ENCODE results near the gene DLX1.
A peak's percentile ranks its signal among the peaks of the same experiment; 100 is the strongest.

The DLX1 gene

DNA sequence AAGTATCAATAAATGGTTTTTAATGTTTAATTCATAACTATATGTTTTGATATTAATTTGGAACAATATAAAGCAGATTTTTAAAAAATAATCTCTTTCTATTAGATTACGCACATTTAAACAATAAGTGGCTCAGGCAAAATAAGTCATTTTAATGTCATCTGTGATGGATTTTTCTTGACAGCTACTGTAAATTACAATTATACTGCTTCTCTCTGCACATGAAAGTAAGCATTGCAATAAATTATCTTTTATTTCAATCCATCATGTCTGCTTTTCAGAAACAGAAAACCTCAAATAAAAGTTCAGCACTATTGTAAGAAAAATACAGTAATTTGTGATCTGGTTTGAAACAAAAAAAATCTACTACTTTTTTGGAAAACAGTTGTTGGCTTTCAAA lies 11.1 kb upstream of the DLX1 start:
- Mint-ChIP-seq H3K4me1 (no peaks in the 10 kb centered on the region), H3K4me3 (no peak overlapping the region), H3K9me3 (no peaks in the 10 kb centered on the region), H3K27me3 (peaks cover 40% of the 10 kb centered on the region), H3K36me3 (peaks cover 4% of the 10 kb centered on the region), H3K27ac (no peak overlapping the region)
- CTCF ChIA-PET = no interaction called here
- DNase-seq = no peak

DNA sequence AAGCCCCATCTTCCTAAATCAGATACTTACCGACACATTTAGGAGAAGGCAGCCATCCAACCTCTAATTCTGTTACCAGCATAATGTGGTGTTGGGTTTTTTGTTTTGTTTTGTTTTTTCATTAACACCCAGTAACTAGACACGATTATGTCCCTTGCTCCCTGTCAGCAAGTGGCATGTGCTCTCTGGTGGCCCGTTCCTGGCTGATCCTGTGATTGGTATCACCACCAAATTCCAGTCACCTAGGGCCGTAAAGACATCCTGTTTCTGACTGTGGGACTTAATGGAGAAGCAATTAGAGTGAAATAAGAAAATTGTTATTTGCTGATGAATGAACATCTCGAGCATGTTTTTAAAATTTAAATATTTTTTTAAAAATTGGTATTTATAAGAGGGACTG lies 5.9 kb upstream of the DLX1 start:
- no peaks in the 10 kb centered on the region for H3K9me3 Mint-ChIP-seq
- H3K27ac Mint-ChIP-seq = peak overlapping the region; percentile 75
- peaks cover 31% of the 10 kb centered on the region for H3K4me1 Mint-ChIP-seq
- peaks cover 87% of the 10 kb centered on the region for H3K27me3 Mint-ChIP-seq
- no peak for DNase-seq
- H3K4me3 Mint-ChIP-seq = no peak overlapping the region
- peaks cover 12% of the 10 kb centered on the region for H3K36me3 Mint-ChIP-seq
- CTCF ChIA-PET = no interaction called here

DNA sequence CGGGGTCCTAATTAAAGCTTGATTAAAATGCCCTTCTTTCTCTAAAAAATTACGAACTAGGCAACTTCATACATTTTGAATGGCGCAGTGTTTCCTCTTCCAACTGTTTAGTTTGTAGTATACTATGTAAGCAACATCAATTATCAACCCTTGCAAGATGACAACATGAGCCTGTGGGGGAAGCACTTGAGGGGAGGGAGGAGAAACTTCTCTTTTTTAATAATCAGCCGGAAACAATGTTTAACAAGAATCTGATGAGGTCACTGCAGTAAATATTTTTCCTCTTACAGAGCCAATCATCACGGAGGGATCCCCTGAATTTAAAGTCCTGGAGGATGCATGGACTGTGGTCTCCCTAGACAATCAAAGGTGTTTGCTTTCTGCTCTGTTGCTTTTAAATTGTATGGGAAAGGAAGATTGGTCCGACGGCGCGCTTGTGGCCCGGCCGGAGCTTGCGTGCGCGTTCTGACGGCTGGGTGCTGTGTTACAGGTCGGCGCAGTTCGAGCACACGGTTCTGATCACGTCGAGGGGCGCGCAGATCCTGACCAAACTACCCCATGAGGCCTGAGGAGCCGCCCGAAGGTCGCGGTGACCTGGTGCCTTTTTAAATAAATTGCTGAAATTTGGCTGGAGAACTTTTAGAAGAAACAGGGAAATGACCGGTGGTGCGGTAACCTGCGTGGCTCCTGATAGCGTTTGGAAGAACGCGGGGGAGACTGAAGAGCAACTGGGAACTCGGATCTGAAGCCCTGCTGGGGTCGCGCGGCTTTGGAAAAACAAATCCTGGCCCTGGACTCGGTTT lies 5.3 kb upstream of the DLX1 start:
- H3K27me3 Mint-ChIP-seq = peaks cover 92% of the 10 kb centered on the region
- H3K4me3 Mint-ChIP-seq = peak overlapping the region; percentile 4
- H3K9me3 Mint-ChIP-seq = no peaks in the 10 kb centered on the region
- H3K27ac Mint-ChIP-seq = peak overlapping the region; percentile 43
- peaks cover 36% of the 10 kb centered on the region for H3K4me1 Mint-ChIP-seq
- H3K36me3 Mint-ChIP-seq = peaks cover 12% of the 10 kb centered on the region
- DNase-seq = no peak
- CTCF ChIA-PET = interaction anchor here (0.7 kb wide), 1 partner anchor 24 kb away, joined by 3 read pairs; no protein-coding TSS in a partner anchor

DNA sequence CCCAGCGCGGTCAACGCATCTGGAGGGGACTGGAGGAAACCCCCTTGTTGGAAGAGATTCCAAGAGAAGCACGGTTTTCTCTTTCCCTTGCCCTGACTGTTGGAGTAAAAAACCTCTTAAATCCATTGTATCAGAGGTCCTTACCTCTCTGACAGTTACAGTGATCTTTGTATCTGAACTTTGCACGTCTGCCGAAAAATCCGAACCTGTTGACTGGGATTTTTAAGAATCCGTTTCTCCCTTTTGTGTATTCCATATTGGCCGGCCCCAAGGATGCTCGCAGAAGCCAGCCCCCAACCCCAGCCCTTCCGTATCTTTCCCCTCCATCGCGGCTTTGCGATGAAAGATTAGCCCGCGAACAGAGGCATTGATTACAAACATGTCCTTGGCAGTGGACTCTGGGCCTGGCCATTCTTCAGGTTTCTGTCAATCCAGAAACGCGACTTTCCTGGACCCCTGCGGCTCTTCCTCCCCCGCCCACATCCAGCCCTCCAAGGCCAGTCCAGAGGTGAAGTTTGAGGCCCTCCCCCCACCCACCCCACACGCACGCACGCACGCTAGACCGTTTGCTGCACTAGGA lies 4.6 kb upstream of the DLX1 start:
- Mint-ChIP-seq H3K27ac (peak overlapping the region; percentile 85), H3K4me1 (peaks cover 42% of the 10 kb centered on the region), H3K27me3 (peaks cover 92% of the 10 kb centered on the region), H3K9me3 (no peaks in the 10 kb centered on the region), H3K36me3 (peaks cover 13% of the 10 kb centered on the region), H3K4me3 (no peak overlapping the region)
- DNase-seq = no peak
- CTCF ChIA-PET = interaction anchor here (0.7 to 3.3 kb wide), 6 partner anchors 18 to 377 kb away, joined by 3 to 13 read pairs (median 4); partner anchors contain the start of gene DLX2

DNA sequence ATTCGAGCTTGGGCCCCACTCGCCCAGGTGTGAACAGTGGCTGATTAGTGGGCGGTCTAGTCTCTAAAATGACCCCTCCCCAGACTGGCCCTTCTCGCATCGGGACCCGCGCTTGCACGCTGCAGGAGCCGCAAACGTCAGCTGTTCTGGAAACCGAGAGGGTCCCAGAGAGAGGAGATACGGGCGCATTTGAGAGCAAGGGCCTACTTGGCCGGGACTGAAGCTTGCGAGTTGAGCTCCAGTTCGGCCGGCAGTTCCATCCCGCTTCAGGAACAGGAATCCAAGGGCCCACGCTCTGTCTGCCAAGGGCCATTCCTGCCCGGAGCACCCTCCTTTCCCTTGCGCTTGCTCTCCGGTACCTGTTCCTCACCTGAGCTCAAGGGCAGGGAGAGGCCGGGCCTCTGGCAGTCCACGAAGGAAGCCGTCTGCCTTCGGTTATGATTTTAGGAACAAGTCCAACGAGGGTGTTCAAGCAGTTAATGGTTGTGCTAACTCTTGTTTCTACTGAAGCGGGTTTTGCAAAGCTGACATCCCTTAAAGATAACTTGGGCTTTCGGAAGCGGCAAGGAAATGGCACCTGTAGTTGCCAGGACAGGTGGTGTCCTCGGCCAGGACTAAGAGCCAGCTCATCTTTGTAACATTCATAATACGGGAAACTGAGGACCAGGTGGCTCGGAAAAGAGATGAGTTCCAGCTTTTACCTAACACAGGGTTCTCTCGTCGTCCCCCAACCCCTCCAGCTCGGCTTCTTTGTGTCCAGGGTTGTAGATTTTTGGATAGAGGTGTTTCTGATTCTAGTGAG lies 3.9 kb upstream of the DLX1 start:
- no peak for DNase-seq
- CTCF ChIA-PET = interaction anchor here (0.9 to 3.3 kb wide), 5 partner anchors 18 to 377 kb away, joined by 4 to 13 read pairs (median 5); partner anchors contain the start of gene DLX2
- H3K9me3 Mint-ChIP-seq = no peaks in the 10 kb centered on the region
- peaks cover 13% of the 10 kb centered on the region for H3K36me3 Mint-ChIP-seq
- peaks cover 47% of the 10 kb centered on the region for H3K4me1 Mint-ChIP-seq
- peaks cover 92% of the 10 kb centered on the region for H3K27me3 Mint-ChIP-seq
- H3K4me3 Mint-ChIP-seq = peak overlapping the region; percentile 26
- H3K27ac Mint-ChIP-seq = peak overlapping the region; percentile 62

DNA sequence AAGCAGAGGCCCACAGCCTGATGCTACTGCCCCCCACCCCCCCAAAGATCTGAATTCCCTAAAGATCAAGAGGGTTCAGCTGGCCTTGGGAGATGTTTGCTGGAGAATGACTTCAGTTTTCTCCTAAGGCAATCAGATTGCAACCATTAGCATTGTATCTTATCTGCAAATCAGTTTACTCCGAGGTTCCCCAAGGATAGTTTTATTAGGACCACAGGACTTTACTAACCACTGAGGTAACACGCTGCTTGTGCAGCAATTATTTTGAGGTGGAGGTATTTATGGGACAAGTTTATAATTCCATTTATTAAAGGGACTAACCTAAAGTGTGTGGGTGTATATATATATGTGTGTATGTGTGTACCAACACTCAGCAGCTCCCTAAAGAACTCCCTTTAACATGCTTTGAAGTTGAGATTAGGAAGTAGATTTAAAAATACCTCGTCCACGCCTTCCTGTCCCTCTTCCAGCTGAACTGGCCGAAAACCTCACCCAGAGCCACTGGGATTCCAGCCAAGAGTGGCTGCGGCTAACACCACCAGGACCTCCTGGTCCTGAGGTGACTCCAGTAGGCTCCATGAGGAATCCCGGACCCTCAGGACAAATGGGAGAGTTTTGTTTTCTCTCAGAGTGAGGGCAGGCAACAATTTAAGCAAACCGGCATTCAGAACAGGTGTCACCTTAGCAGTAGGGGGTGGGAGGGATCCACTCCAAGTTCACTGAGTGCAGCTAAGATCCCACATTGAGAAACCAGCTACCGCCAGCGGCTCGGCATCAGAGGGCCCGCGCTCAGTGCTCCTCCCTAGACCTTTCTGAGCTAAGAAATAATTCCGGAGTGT lies 3.0 kb upstream of the DLX1 start:
- peak overlapping the region; percentile 68 for H3K4me3 Mint-ChIP-seq
- peak; percentile 25 for DNase-seq

DNA sequence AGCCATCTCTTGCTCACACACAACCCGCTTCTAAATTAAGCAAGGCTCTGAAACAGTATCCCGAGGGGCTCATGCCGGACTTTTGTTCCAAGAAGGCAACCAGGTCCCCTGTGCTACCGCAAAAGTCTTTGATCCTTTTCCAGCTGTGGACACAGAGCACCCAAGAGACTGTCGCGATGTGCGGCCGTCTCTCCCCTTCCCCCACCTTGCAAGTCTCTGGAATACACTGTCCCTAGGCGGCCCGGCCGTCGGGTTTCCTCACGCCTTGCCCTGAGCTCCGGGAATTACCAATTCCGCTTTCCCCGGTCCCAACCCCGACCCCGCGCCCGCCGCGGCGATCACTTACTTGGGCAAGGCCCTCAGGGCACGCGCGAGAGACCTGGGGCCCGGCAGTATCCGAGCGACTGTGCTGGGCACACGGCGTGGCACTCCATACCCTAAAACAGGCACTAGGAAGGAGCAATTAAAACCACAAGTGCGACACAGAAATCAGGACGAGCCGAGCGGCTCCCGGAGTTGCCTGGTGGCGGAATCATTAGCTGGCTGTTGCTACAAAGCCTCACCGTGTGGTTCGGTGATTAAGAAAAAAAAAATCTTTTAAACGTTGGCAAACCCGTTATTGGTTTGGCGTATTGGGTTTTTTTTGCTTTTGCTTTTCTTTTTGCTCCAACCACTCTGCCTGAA lies 2.2 kb upstream of the DLX1 start:
- H3K27ac Mint-ChIP-seq = peak overlapping the region; percentile 81
- CTCF ChIA-PET = interaction anchor here (0.8 to 3.3 kb wide), 4 partner anchors 8 to 23 kb away, joined by 3 to 13 read pairs (median 6); partner anchors contain the start of gene DLX2

More for the DNA sequence above, 3.0 kb upstream of the DLX1 start:
- Mint-ChIP-seq H3K9me3 (no peaks in the 10 kb centered on the region), H3K27ac (peak overlapping the region; percentile 62), H3K27me3 (peaks cover 97% of the 10 kb centered on the region), H3K4me1 (peaks cover 56% of the 10 kb centered on the region), H3K36me3 (peaks cover 13% of the 10 kb centered on the region)
- CTCF ChIA-PET = interaction anchor here (0.8 to 3.3 kb wide), 5 partner anchors 9 to 24 kb away, joined by 3 to 13 read pairs (median 5); partner anchors contain the start of gene DLX2

DNA sequence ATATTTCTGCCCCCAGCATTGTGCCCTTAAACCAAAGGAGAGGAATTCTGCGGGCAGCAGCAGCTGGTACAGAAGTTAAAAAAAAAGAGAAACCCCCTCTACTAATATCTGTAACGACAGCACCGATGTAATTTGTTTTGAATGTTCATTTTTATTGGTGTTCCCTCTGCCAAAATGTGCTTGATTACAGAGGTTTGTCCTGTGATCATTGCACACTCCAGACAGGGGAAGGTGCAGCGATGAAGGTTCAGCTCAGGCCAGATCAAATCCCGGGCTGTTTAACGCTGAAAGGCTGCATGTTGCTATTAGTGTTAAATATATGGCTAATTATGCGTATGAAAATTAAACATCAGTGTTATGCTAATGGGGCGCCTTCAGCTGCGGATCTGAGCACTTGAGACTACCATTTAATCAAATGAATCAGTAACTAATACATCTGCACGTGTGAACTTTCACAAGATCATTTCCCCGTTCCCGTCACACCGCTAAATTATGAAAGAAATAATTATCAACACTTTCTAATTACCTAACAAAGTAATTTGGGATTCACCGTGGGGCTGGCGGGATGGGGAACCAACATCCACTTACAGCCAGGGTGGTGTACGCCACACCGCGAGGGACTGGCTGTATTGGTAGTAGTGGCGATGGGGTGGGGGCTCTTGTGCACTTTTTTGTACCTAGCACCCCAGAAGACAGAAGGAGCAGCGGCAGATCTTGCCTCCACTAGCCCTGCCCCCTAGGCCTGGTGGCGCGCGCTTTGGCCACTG lies 1.5 kb upstream of the DLX1 start:
- H3K4me1 Mint-ChIP-seq = peaks cover 70% of the 10 kb centered on the region
- peak overlapping the region; percentile 81 for H3K27ac Mint-ChIP-seq
- peak; percentile 22 for DNase-seq
- peaks cover 19% of the 10 kb centered on the region for H3K36me3 Mint-ChIP-seq
- H3K27me3 Mint-ChIP-seq = peaks cover 100% of the 10 kb centered on the region
- peak overlapping the region; percentile 68 for H3K4me3 Mint-ChIP-seq
- CTCF ChIA-PET = interaction anchor here (1.0 to 3.3 kb wide), 3 partner anchors 19 to 23 kb away, joined by 3 to 13 read pairs (median 8); partner anchors contain the start of gene DLX2
- no peaks in the 10 kb centered on the region for H3K9me3 Mint-ChIP-seq

More for the DNA sequence above, 2.2 kb upstream of the DLX1 start:
- no peaks in the 10 kb centered on the region for H3K9me3 Mint-ChIP-seq
- DNase-seq = peak; percentile 21
- H3K4me1 Mint-ChIP-seq = peaks cover 63% of the 10 kb centered on the region
- peaks cover 13% of the 10 kb centered on the region for H3K36me3 Mint-ChIP-seq
- H3K27me3 Mint-ChIP-seq = peaks cover 100% of the 10 kb centered on the region
- peak overlapping the region; percentile 68 for H3K4me3 Mint-ChIP-seq

DNA sequence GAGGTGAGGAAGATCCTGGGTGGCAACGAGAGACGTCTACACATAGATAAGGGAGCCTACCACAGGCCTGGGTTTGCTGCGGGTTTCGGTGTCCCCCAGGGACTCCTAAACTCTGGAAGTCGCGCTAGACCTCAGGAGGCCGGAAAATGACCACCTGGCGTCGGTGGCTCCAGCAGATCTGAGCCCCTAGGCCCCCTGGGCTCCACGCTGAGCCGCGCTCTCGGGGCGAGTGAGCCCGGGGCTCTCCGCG lies 987 bp upstream of the DLX1 start:
- H3K36me3 Mint-ChIP-seq = peaks cover 19% of the 10 kb centered on the region
- no peaks in the 10 kb centered on the region for H3K9me3 Mint-ChIP-seq
- peak overlapping the region; percentile 45 for H3K27ac Mint-ChIP-seq
- CTCF ChIA-PET = interaction anchor here (0.8 to 3.3 kb wide), 4 partner anchors 17 to 22 kb away, joined by 3 to 13 read pairs (median 6); partner anchors contain the start of gene DLX2
- peaks cover 70% of the 10 kb centered on the region for H3K4me1 Mint-ChIP-seq
- H3K27me3 Mint-ChIP-seq = peaks cover 100% of the 10 kb centered on the region
- DNase-seq = no peak
- peak overlapping the region; percentile 68 for H3K4me3 Mint-ChIP-seq

DNA sequence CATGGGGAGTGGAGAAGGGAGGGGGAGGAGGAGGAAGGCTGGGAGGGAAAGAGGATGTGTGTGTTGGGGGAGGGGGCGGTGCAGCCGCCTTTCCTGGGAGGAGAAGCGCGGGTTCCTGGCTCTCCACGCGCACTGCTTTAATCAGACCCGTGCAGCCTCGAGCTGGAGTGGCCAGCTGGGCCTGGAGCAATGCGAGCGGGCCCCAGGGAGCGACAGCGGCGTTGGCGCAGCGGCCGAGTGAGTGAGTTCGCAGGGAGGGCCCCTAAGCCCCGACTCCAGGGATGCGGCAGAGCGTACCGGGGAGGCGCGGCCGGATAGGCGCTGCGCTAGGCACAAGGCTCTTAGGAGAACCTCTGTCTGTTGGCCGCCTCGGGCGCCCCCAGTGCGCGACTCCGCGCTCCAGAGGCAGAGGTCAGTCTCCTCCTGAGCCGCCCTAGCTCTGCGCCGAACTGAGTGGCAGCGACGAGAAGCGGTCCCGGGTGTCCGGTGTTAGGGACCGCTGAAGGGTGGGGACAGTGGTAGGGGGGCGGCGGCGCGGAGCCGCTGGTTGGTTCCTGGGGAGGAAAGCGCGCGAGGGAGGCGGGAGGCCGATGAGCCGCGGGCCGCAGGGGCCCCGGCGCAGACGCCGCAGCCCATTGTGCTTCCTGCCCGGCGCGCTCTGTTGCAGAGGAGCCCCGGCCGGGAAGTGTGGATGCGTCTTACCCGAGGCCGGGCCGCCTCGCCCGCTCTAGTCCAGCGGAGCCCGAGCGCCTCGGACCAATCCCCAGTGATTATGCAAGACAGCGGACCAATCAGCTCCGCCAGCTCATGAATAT lies 455 bp upstream of the DLX1 start:
- Mint-ChIP-seq H3K4me3 (peak overlapping the region; percentile 68), H3K27ac (peak overlapping the region; percentile 77), H3K27me3 (peaks cover 100% of the 10 kb centered on the region), H3K9me3 (no peaks in the 10 kb centered on the region), H3K4me1 (peaks cover 70% of the 10 kb centered on the region), H3K36me3 (peaks cover 17% of the 10 kb centered on the region)
- CTCF ChIA-PET = interaction anchor here (0.8 to 1.4 kb wide), 4 partner anchors 11 to 83 kb away, joined by 3 to 6 read pairs (median 4); partner anchors contain the start of gene DLX2
- DNase-seq = peak; percentile 67

DNA sequence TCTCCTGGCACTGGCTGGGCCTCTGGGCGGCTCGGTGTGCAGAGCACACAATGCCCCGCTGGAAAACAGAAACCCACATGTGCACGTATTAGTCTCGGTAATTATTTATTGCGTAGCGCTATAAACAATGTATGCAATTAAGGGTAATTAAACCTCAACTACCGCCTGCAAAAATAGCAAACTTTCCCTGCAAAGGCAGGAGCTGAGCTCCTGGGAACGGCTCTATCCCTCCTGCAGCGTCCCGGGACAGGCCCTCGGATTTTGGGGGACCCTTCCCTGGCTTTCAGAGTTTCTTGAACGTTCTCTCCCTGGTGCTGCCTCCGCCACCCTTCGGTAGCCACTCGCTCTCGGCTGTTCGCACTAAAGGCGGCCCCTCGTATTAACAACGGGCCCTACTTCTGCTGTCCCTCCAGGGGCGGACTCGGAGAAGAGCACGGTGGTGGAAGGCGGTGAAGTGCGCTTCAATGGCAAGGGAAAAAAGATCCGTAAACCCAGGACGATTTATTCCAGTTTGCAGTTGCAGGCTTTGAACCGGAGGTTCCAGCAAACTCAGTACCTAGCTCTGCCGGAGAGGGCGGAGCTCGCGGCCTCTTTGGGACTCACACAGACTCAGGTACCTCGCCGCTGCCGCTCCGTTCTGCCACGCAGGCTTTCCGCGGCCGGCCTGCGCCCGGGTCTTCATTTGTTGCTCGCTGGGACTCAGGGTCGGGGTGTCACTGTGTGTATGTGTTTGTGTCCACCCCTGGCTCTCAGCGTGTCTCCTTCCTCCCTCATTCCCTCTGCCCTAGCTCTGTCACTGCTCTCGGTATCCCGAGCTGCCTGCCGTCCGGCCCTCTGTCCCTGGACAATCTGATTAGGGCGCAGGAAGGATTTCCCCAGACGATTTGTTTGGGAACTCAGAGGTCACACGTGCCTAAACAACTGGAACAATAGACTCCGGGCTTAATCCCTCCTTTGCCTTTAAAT lies 1.2 kb downstream of the DLX1 start:
- peaks cover 97% of the 10 kb centered on the region for H3K27me3 Mint-ChIP-seq
- H3K36me3 Mint-ChIP-seq = peaks cover 9% of the 10 kb centered on the region
- peak overlapping the region; percentile 82 for H3K27ac Mint-ChIP-seq
- H3K4me3 Mint-ChIP-seq = peak overlapping the region; percentile 68
- H3K4me1 Mint-ChIP-seq = peaks cover 67% of the 10 kb centered on the region
- peak; percentile 74 for DNase-seq
- CTCF ChIA-PET = interaction anchor here (1.0 kb wide), 1 partner anchor 9 kb away, joined by 3 read pairs; no protein-coding TSS in a partner anchor
- H3K9me3 Mint-ChIP-seq = no peaks in the 10 kb centered on the region
